Caco-2 (cell line): Measurements from ENCODE around the gene FCRLA. TPM values are rescaled to one million over a fixed set of nuclear protein-coding genes. Genes with fewer than 3 reads are reported as not detected.
"Not testable (repeated sequence)": the region's sequence is repeated elsewhere in the genome, so short reads cannot be mapped to it uniquely, and the experiment has no call there.

Experiments
- BruUV-seq: library from RNA; stranded (reverse); fragments of 400-500 nt; replicated peaks from 2 replicates; lab custom pipeline; 2021; lab: Mats Ljungman, UMichigan
- CTCF ChIA-PET: fragments of 300-600 bp; sonication (Branson Sonifier 250); formaldehyde crosslinking; loops from one replicate; lab custom pipeline; 2022; ENCODE audit warnings: antibody characterized with exemption; lab: Charles Lee
- POLR2A ChIA-PET: fragments of 300-600 bp; sonication (Branson Sonifier 250); formaldehyde crosslinking; loops from one replicate; lab custom pipeline; 2022; ENCODE audit warnings: antibody characterized with exemption; lab: Charles Lee
- DNase-seq, 2 experiments: peaks; one replicate each; pipeline versions ENCODE4 v3.0.0 to v3.0.0-alpha.2; 2020 to 2022
- H3K27me3 ChIP-seq: replicated peaks from 2 replicates; pipeline ENCODE4 v1.6.0; 2011; ENCODE audit warnings: low read length; ENCODE audit not compliant: control insufficient read depth, insufficient read depth
- H3K36me3 ChIP-seq: 2 replicates; pipeline ENCODE4 v1.5.1; 2011; ENCODE audit warnings: low read length; ENCODE audit not compliant: control insufficient read depth, insufficient read depth
- H3K4me1 ChIP-seq: fragments of 250-450 bp; sonication (Bioruptor Pico); 2 replicates; pipeline ENCODE4 v1.5.1; 2020; ENCODE audit warnings: mild to moderate bottlenecking
- H3K4me3 ChIP-seq: 2 replicates; pipeline ENCODE4 v1.5.1; 2011; ENCODE audit warnings: low read depth, mild to moderate bottlenecking, control low read depth, low read length
- H3K9me3 ChIP-seq: fragments of 250-450 bp; sonication (Bioruptor Pico); 2 replicates; pipeline ENCODE4 v1.5.1; 2020; ENCODE audit warnings: mild to moderate bottlenecking, moderate library complexity
- H3K27ac Mint-ChIP-seq: one replicate; pipeline ENCODE4 v1.8.0; 2022; ENCODE audit warnings: mixed read lengths; ENCODE audit not compliant: unreplicated experiment
- H3K27me3 Mint-ChIP-seq: one replicate; pipeline ENCODE4 v1.8.0; 2022; ENCODE audit warnings: mixed read lengths; ENCODE audit not compliant: insufficient read depth, unreplicated experiment
- H3K36me3 Mint-ChIP-seq: one replicate; pipeline ENCODE4 v1.8.0; 2022; ENCODE audit warnings: mild to moderate bottlenecking, mixed read lengths; ENCODE audit not compliant: insufficient read depth, unreplicated experiment
- H3K4me1 Mint-ChIP-seq: one replicate; pipeline ENCODE4 v1.8.0; 2022; ENCODE audit warnings: low read depth, mixed read lengths; ENCODE audit not compliant: unreplicated experiment
- H3K4me3 Mint-ChIP-seq: one replicate; pipeline ENCODE4 v1.8.0; 2022; ENCODE audit warnings: mild to moderate bottlenecking, moderate library complexity, mixed read lengths; ENCODE audit not compliant: unreplicated experiment
- H3K9me3 Mint-ChIP-seq: one replicate; pipeline ENCODE4 v1.8.0; 2022; ENCODE audit warnings: mixed read lengths; ENCODE audit not compliant: unreplicated experiment
- CTCF ChIP-seq, 2 experiments: fragments of 200-600 bp in 1 of 2; IDR thresholded peaks; 1 replicate in 1 of 2; 2 replicates in 1 of 2; pipeline versions ENCODE4 v1.5.1 to v1.8.0; 2011 to 2022; ENCODE audit warnings: antibody characterized with exemption in 1 of 2, control low read depth in 1 of 2, inconsistent platforms in 1 of 2, low read depth in 1 of 2, low read length in 1 of 2, mild to moderate bottlenecking in 1 of 2, moderate library complexity in 1 of 2; ENCODE audit not compliant: insufficient read depth in 1 of 2, severe bottlenecking in 1 of 2, unreplicated experiment in 1 of 2
- intact Hi-C: fragments of 100-400 bp; cut with micrococcal nuclease; formaldehyde crosslinking; loops from one replicate; pipeline ENCODE4 v1.10.0; 2022; ENCODE audit not compliant: unreplicated experiment
- total RNA-seq: library from RNA; stranded (reverse); gene quantifications from 2 replicates; pipeline ENCODE4 v1.2.3, GENCODE V29; 2022

Gene FCRLA
- total RNA-seq, 1 experiment from 2014 or later: not detected

GRCh38 chr1:161723459-161724141, 16.6 kb downstream of the FCRLA start:
- H3K9me3 Mint-ChIP-seq: no peaks in the 10 kb centered on the region

GRCh38 chr1:161725258-161725907, 18.4 kb downstream of the FCRLA start:
- H3K27me3 ChIP-seq, H3K27me3 Mint-ChIP-seq, CTCF ChIA-PET, DNase-seq, H3K9me3 Mint-ChIP-seq, H3K4me1 Mint-ChIP-seq, H3K9me3 ChIP-seq, intact Hi-C loops, POLR2A ChIA-PET, H3K36me3 ChIP-seq, H3K27ac Mint-ChIP-seq, BruUV-seq, H3K4me1 ChIP-seq: not testable (repeated sequence)
- H3K4me3 ChIP-seq: peak overlapping the region; percentile 82
- peak overlapping the region; percentile 77 for H3K4me3 Mint-ChIP-seq
- H3K36me3 Mint-ChIP-seq: peaks cover 15% of the 10 kb centered on the region

More at GRCh38 chr1:161723459-161724141, 16.6 kb downstream of the FCRLA start:
- Histone ChIP-seq H3K27me3 (no peaks in the 10 kb centered on the region), H3K9me3 (no peaks in the 10 kb centered on the region), H3K4me3 (no peak overlapping the region), H3K4me1 (no peaks in the 10 kb centered on the region), H3K36me3 (no peaks in the 10 kb centered on the region)
- intact Hi-C loops: no loop called here
- CTCF ChIA-PET: no interaction called here
- no peak overlapping the region for H3K4me3 Mint-ChIP-seq
- no peak overlapping the region for H3K27ac Mint-ChIP-seq
- TF ChIP-seq CTCF (IDR thresholded peaks at IDR 0.05; ENCODE audit: insufficient read depth in 1 of 2, low read depth in 1 of 2, low read length in 1 of 2, severe bottlenecking in 1 of 2, unreplicated experiment in 1 of 2): no peak
- peaks cover 7% of the 10 kb centered on the region for H3K4me1 Mint-ChIP-seq
- H3K27me3 Mint-ChIP-seq: peaks cover 17% of the 10 kb centered on the region
- peaks cover 15% of the 10 kb centered on the region for H3K36me3 Mint-ChIP-seq
- POLR2A ChIA-PET: no interaction called here
- BruUV-seq: no TSS peak
- peak in 1 of 2 experiments; percentile 31 for DNase-seq

- Histone ChIP-seq H3K27me3 (no peaks in the 10 kb centered on the region), H3K4me3 (peak overlapping the region; percentile 82), H3K4me1 (no peaks in the 10 kb centered on the region), H3K9me3 (no peaks in the 10 kb centered on the region), H3K36me3 (no peaks in the 10 kb centered on the region)
- Mint-ChIP-seq H3K36me3 (peaks cover 15% of the 10 kb centered on the region), H3K9me3 (no peaks in the 10 kb centered on the region), H3K27me3 (peaks cover 6% of the 10 kb centered on the region), H3K4me3 (peak overlapping the region; percentile 77), H3K27ac (no peak overlapping the region), H3K4me1 (peaks cover 7% of the 10 kb centered on the region)
- POLR2A ChIA-PET: interaction anchor here (0.8 to 1.1 kb wide), 2 partner anchors 15 to 23 kb away, joined by 3 read pairs; partner anchors contain the start of gene DUSP12
- intact Hi-C loops: no loop called here
- peak; percentile 47 to 49 for DNase-seq
- CTCF ChIA-PET: interaction anchor here (0.7 to 1.5 kb wide), 4 partner anchors 13 to 311 kb away, joined by 3 to 8 read pairs (median 4); no protein-coding TSS in a partner anchor
- TF ChIP-seq CTCF (IDR thresholded peaks at IDR 0.05; ENCODE audit: insufficient read depth in 1 of 2, low read depth in 1 of 2, low read length in 1 of 2, severe bottlenecking in 1 of 2, unreplicated experiment in 1 of 2): peak; percentile 19 to 25
- BruUV-seq: no TSS peak
Measured at GRCh38 chr1:161725908-161726472, 19.0 kb downstream of the FCRLA start.
